B cell (primary cell): ENCODE measurements around the gene MRPS2. TPM values are rescaled to one million over a fixed set of nuclear protein-coding genes. Genes with fewer than 3 reads are reported as not detected.

Experiments
- ATAC-seq: fragments of 200-7000 bp; cut with Tn5 transposase; one replicate; pipeline ENCODE4 v1.10.0; 2021; ENCODE audit warnings: low read depth, mild to moderate bottlenecking, moderate number of reproducible peaks, moderate library complexity
- CTCF ChIA-PET: fragments of 350-600 bp; sonication (Branson Sonifier 250); formaldehyde crosslinking; loops from one replicate; lab custom pipeline; 2021; ENCODE audit warnings: antibody characterized with exemption, inconsistent platforms; lab: Charles Lee
- POLR2A ChIA-PET: fragments of 350-600 bp; sonication (Branson Sonifier 250); formaldehyde crosslinking; loops from one replicate; lab custom pipeline; 2021; ENCODE audit warnings: antibody characterized with exemption; lab: Charles Lee
- DNase-seq: peaks from one replicate; pipeline ENCODE4 v3.0.0; 2013
- H2AFZ ChIP-seq: 2 replicates; pipeline ENCODE4 v1.6.1; 2012; ENCODE audit warnings: mild to moderate bottlenecking, low read depth, low read length; ENCODE audit not compliant: insufficient read depth, poor library complexity, severe bottlenecking
- H3K27ac ChIP-seq, 2 donors: 1 replicate in 1 of 2; 2 replicates in 1 of 2; pipeline ENCODE4 v1.5.1; 2012 to 2013; ENCODE audit warnings: low read length in 2 of 2, mild to moderate bottlenecking in 2 of 2, moderate library complexity in 1 of 2
- H3K27me3 ChIP-seq, 4 experiments: fragments of 200-600 bp in 1 of 4; sonication (generic) in 1 of 4; replicated peaks in 1 of 4; 1 replicate in 2 of 4; 2 replicates in 2 of 4; pipeline versions ENCODE4 v1.6.1 to v1.7.0; 2013 to 2016; ENCODE audit warnings: low read length in 3 of 4, mild to moderate bottlenecking in 2 of 4, mixed read lengths in 1 of 4, moderate library complexity in 1 of 4; ENCODE audit not compliant: insufficient read depth in 4 of 4, control insufficient read depth in 3 of 4; ENCODE audit errors: control extremely low read depth in 1 of 4
- H3K36me3 ChIP-seq, 2 experiments: replicated peaks in 1 of 2; 1 replicate in 1 of 2; 2 replicates in 1 of 2; pipeline versions ENCODE4 v1.6.1 to v1.7.1; 2013; ENCODE audit warnings: low read length in 1 of 2; ENCODE audit not compliant: insufficient read depth in 2 of 2, control insufficient read depth in 1 of 2; ENCODE audit errors: control extremely low read depth in 1 of 2, extremely low read depth in 1 of 2
- H3K4me1 ChIP-seq, 2 donors: fragments of 200-600 bp in 1 of 2; sonication (generic) in 1 of 2; 1 replicate in 1 of 2; 2 replicates in 1 of 2; pipeline versions ENCODE4 v1.5.1 to v1.6.1; 2013 to 2017; ENCODE audit warnings: low read length in 2 of 2; ENCODE audit not compliant: control insufficient read depth in 2 of 2, insufficient read depth in 2 of 2
- H3K4me2 ChIP-seq: replicated peaks from 2 replicates; pipeline ENCODE3; 2012; ENCODE audit warnings: mild to moderate bottlenecking, low read depth, low read length; ENCODE audit not compliant: poor library complexity, severe bottlenecking
- H3K4me3 ChIP-seq, 5 experiments: fragments of 200-600 bp in 1 of 5; sonication (generic) in 1 of 5; 1 replicate in 3 of 5; 2 replicates in 2 of 5; pipeline versions ENCODE4 v1.5.1 to v1.7.0; 2011 to 2016; ENCODE audit warnings: low read length in 4 of 5, mild to moderate bottlenecking in 4 of 5, low read depth in 2 of 5, control low read depth in 1 of 5, moderate library complexity in 1 of 5; ENCODE audit not compliant: insufficient read depth in 1 of 5; ENCODE audit errors: control extremely low read depth in 1 of 5, extremely low read depth in 1 of 5
- H3K79me2 ChIP-seq: fragments of 200-600 bp; sonication (generic); one replicate; pipeline ENCODE4 v1.6.0; 2016; ENCODE audit warnings: low read length; ENCODE audit not compliant: control insufficient read depth, insufficient read depth
- H3K9ac ChIP-seq: fragments of 200-600 bp; sonication (generic); 2 replicates; pipeline ENCODE4 v1.6.1; 2017; ENCODE audit warnings: mild to moderate bottlenecking, low read length, moderate library complexity
- H3K9me3 ChIP-seq, 3 donors: one replicate each; pipeline versions ENCODE4 v1.6.1 to v1.7.1; 2013; ENCODE audit warnings: low read length in 2 of 3; ENCODE audit not compliant: control insufficient read depth in 2 of 3, insufficient read depth in 1 of 3; ENCODE audit errors: control extremely low read depth in 1 of 3
- H4K20me1 ChIP-seq: 2 replicates; pipeline ENCODE4 v1.6.0; 2012; ENCODE audit warnings: mild to moderate bottlenecking, low read length; ENCODE audit not compliant: insufficient read depth, control insufficient read depth, poor library complexity, severe bottlenecking
- H3K27ac Mint-ChIP-seq: one replicate; pipeline ENCODE4 v1.8.0; 2021; ENCODE audit warnings: mixed read lengths
- H3K27me3 Mint-ChIP-seq: one replicate; pipeline ENCODE4 v1.8.0; 2021; ENCODE audit warnings: mixed read lengths
- H3K4me1 Mint-ChIP-seq: one replicate; pipeline ENCODE4 v1.8.0; 2021; ENCODE audit warnings: mixed read lengths
- H3K4me3 Mint-ChIP-seq: one replicate; pipeline ENCODE4 v1.8.0; 2021; ENCODE audit warnings: mixed read lengths
- H3K9me3 Mint-ChIP-seq: one replicate; pipeline ENCODE4 v1.8.0; 2022; ENCODE audit warnings: mixed read lengths; ENCODE audit not compliant: insufficient read depth
- EZH2 ChIP-seq: IDR thresholded peaks from 2 replicates; pipeline ENCODE4 v1.6.1; 2012; ENCODE audit warnings: borderline replicate concordance, low read depth, mild to moderate bottlenecking, moderate library complexity, low read length; ENCODE audit not compliant: insufficient read depth, poor library complexity, severe bottlenecking
- WGBS: methylation state at CpG from one replicate; pipeline ENCODE4 v1.1.5; 2013; ENCODE audit warnings: missing lambda C conversion rate; ENCODE audit not compliant: insufficient coverage; 5-methylcytosine and 5-hydroxymethylcytosine counted together
- intact Hi-C: fragments of 100-400 bp; cut with micrococcal nuclease; formaldehyde crosslinking; loops from one replicate; pipeline ENCODE4 v1.10.0; 2022
- polyA plus RNA-seq: library from polyadenylated mRNA; depleted of rRNA; stranded (reverse); fragments of >200 nt; gene quantifications from 2 replicates; pipeline ENCODE4 v1.2.3, GENCODE V29; 2012
- total RNA-seq, 2 donors: library from RNA; stranded (reverse); fragments of 120-200 nt in 1 of 2; gene quantifications; 1 replicate in 1 of 2; 2 replicates in 1 of 2; pipeline versions ENCODE4 v1.2.3 to v1.2.4, GENCODE V29; 2013 to 2022
- TF ChIP-seq, protein P1 (sequence below): fragments of 200-600 bp; IDR thresholded peaks from one replicate; pipeline ENCODE4 v1.8.0; 2022; ENCODE audit warnings: antibody characterized with exemption, mild to moderate bottlenecking

MRPS2 gene
- total and polyA plus RNA-seq, 2 donors (not counting 1 experiment from before 2014, with no cell fraction given), result 26.7 to 55.1 TPM

DNA sequence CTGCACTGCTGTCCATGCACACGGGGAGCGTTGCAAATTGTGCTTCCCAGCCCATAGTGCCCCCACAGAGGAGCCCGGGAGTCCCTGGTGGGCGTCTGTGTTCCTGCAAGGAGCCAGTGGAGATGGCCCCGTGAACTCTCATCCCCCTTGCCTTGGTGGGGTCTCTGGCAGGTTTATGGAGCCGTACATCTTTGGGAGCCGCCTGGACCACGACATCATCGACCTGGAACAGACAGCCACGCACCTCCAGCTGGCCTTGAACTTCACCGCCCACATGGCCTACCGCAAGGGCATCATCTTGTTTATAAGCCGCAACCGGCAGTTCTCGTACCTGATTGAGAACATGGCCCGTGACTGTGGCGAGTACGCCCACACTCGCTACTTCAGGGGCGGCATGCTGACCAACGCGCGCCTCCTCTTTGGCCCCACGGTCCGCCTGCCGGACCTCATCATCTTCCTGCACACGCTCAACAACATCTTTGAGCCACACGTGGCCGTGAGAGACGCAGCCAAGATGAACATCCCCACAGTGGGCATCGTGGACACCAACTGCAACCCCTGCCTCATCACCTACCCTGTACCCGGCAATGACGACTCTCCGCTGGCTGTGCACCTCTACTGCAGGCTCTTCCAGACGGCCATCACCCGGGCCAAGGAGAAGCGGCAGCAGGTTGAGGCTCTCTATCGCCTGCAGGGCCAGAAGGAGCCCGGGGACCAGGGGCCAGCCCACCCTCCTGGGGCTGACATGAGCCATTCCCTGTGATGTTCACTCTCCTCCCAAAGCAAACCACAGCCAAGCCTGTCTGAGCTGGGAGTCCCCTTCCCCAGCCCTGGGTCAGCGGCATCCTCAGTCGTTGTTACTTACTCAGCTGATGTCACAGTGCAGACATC, 3.1 kb downstream of the MRPS2 start:
- no peak for ATAC-seq
- Mint-ChIP-seq H3K27ac (no peak overlapping the region), H3K4me1 (peaks cover 26% of the 10 kb centered on the region), H3K27me3 (no peaks in the 10 kb centered on the region), H3K9me3 (no peaks in the 10 kb centered on the region), H3K4me3 (peak overlapping the region; percentile 55)
- Histone ChIP-seq H2AFZ (no peak overlapping the region), H3K79me2 (peaks cover 29% of the 10 kb centered on the region), H3K4me2 (no peak overlapping the region), H3K9ac (no peak overlapping the region), H3K4me3 (no peak overlapping the region), H4K20me1 (peaks cover 43% of the 10 kb centered on the region), H3K9me3 (peaks cover 0 to 9% (median 0%) of the 10 kb centered on the region in 3 donors), H3K4me1 (peaks cover 14 to 29% of the 10 kb centered on the region in 2 donors), H3K36me3 (peaks cover 0 to 24% of the 10 kb centered on the region in 2 experiments), H3K27ac (no peak overlapping the region), H3K27me3 (no peaks in the 10 kb centered on the region)
- ChIA-PET CTCF (interaction anchor here (1.3 to 2.2 kb wide), 6 partner anchors 10 to 1054 kb away, joined by 3 to 8 read pairs (median 5); no protein-coding TSS in a partner anchor), POLR2A (no interaction called here)
- WGBS, result 96% methylated on average over 41 of the region's 41 CpGs
- TF ChIP-seq, protein P1, sequence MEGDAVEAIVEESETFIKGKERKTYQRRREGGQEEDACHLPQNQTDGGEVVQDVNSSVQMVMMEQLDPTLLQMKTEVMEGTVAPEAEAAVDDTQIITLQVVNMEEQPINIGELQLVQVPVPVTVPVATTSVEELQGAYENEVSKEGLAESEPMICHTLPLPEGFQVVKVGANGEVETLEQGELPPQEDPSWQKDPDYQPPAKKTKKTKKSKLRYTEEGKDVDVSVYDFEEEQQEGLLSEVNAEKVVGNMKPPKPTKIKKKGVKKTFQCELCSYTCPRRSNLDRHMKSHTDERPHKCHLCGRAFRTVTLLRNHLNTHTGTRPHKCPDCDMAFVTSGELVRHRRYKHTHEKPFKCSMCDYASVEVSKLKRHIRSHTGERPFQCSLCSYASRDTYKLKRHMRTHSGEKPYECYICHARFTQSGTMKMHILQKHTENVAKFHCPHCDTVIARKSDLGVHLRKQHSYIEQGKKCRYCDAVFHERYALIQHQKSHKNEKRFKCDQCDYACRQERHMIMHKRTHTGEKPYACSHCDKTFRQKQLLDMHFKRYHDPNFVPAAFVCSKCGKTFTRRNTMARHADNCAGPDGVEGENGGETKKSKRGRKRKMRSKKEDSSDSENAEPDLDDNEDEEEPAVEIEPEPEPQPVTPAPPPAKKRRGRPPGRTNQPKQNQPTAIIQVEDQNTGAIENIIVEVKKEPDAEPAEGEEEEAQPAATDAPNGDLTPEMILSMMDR, result no peak
- no peak for TF ChIP-seq EZH2
- intact Hi-C loops, result no loop called here
- DNase-seq, result no peak
